OCI-LY1 (cell line): Measurements from ENCODE around the gene HTR4.

Experiments
- H2AFZ ChIP-seq: fragments of 200-600 bp; sonication (generic), shearing (Covaris generic); 2 replicates; pipeline ENCODE4 v1.6.0; 2014; ENCODE audit warnings: antibody characterized with exemption, mild to moderate bottlenecking, low read length
- H3F3A ChIP-seq: fragments of 200-600 bp; sonication (generic), shearing (Covaris generic); 2 replicates; pipeline ENCODE4 v1.6.0; 2014; ENCODE audit warnings: mild to moderate bottlenecking, antibody characterized with exemption, low read length, moderate library complexity; ENCODE audit not compliant: insufficient read depth
- H3K27ac ChIP-seq: fragments of 200-600 bp; sonication (generic); 2 replicates; pipeline ENCODE4 v1.5.1; 2014; ENCODE audit warnings: low read length, mixed run types, mild to moderate bottlenecking, low read depth; ENCODE audit not compliant: poor library complexity, severe bottlenecking
- H3K27me3 ChIP-seq: fragments of 200-600 bp; sonication (generic); 2 replicates; pipeline ENCODE4 v1.6.0; 2014; ENCODE audit warnings: antibody characterized with exemption, mild to moderate bottlenecking, low read length, moderate library complexity; ENCODE audit not compliant: insufficient read depth
- H3K36me3 ChIP-seq: fragments of 200-600 bp; sonication (generic); 2 replicates; pipeline ENCODE4 v1.6.1; 2014; ENCODE audit warnings: mild to moderate bottlenecking, antibody characterized with exemption, low read length, moderate library complexity, mixed read lengths; ENCODE audit not compliant: insufficient read depth
- H3K4me1 ChIP-seq: fragments of 200-600 bp; sonication (generic); 2 replicates; pipeline ENCODE4 v1.5.1; 2014; ENCODE audit warnings: mild to moderate bottlenecking, low read length, moderate library complexity; ENCODE audit not compliant: insufficient read depth, severe bottlenecking
- H3K4me2 ChIP-seq: fragments of 200-600 bp; sonication (generic), shearing (Covaris generic); 2 replicates; pipeline ENCODE4 v1.6.1; 2014; ENCODE audit warnings: low read length
- H3K4me3 ChIP-seq: fragments of 200-600 bp; sonication (generic); 2 replicates; pipeline ENCODE4 v1.5.1; 2014; ENCODE audit warnings: low read length, low read depth, mild to moderate bottlenecking, mixed read lengths; ENCODE audit not compliant: poor library complexity, severe bottlenecking
- H3K79me2 ChIP-seq: fragments of 200-600 bp; shearing (Covaris generic); 2 replicates; pipeline ENCODE4 v1.6.1; 2016; ENCODE audit warnings: mixed run types, low read length, mixed read lengths; ENCODE audit not compliant: insufficient read depth
- H3K9ac ChIP-seq: fragments of 200-600 bp; sonication (generic), shearing (Covaris generic); 2 replicates; pipeline ENCODE4 v1.6.1; 2014; ENCODE audit warnings: mild to moderate bottlenecking, low read length, mixed read lengths
- H3K9me2 ChIP-seq: fragments of 200-600 bp; sonication (generic), shearing (Covaris generic); 2 replicates; pipeline ENCODE4 v1.6.1; 2014; ENCODE audit warnings: low read depth, mild to moderate bottlenecking, low read length, mixed read lengths
- H3K9me3 ChIP-seq: fragments of 200-600 bp; shearing (Covaris generic); 2 replicates; pipeline ENCODE4 v1.6.1; 2014; ENCODE audit warnings: low read length, mixed read lengths
- H4K20me1 ChIP-seq: fragments of 200-600 bp; sonication (generic), shearing (Covaris generic); 2 replicates; pipeline ENCODE4 v1.6.0; 2016; ENCODE audit warnings: mild to moderate bottlenecking, low read length; ENCODE audit not compliant: insufficient read depth
- CTCF ChIP-seq: fragments of 200-600 bp; sonication (generic), shearing (Covaris generic); IDR thresholded peaks from 2 replicates; pipeline ENCODE4 v1.5.1; 2017; ENCODE audit warnings: mild to moderate bottlenecking, antibody characterized with exemption, low read length, moderate library complexity, mixed read lengths
- EZH2 ChIP-seq: fragments of 200-600 bp; sonication (generic), shearing (Covaris generic); IDR thresholded peaks from 2 replicates; pipeline ENCODE4 v1.8.0; 2017; ENCODE audit warnings: borderline replicate concordance, mixed run types, mild to moderate bottlenecking, antibody characterized with exemption, low read length, moderate library complexity, mixed read lengths

The HTR4 gene

GRCh38 chr5:148641735-148642134, 12.6 kb downstream of the HTR4 start:
- Histone ChIP-seq H3K27me3 (no peaks in the 10 kb centered on the region), H3K4me3 (no peak overlapping the region), H3K27ac (no peak overlapping the region), H3K79me2 (no peaks in the 10 kb centered on the region), H2AFZ (no peak overlapping the region), H3K36me3 (no peaks in the 10 kb centered on the region), H3K9me2 (no peaks in the 10 kb centered on the region), H3K4me2 (no peak overlapping the region), H3K9ac (no peak overlapping the region), H3K4me1 (no peaks in the 10 kb centered on the region), H3K9me3 (no peaks in the 10 kb centered on the region), H4K20me1 (no peaks in the 10 kb centered on the region), H3F3A (no peaks in the 10 kb centered on the region)
- TF ChIP-seq EZH2 (no peak), CTCF (no peak)

GRCh38 chr5:148640471-148640870, 13.9 kb downstream of the HTR4 start:
- no peak overlapping the region for H2AFZ ChIP-seq
- no peaks in the 10 kb centered on the region for H3K79me2 ChIP-seq
- no peak overlapping the region for H3K4me3 ChIP-seq
- no peak overlapping the region for H3K4me2 ChIP-seq
- no peak overlapping the region for H3K9ac ChIP-seq
- H3K9me3 ChIP-seq, result no peaks in the 10 kb centered on the region
- no peaks in the 10 kb centered on the region for H3F3A ChIP-seq
- TF ChIP-seq CTCF, result no peak
- TF ChIP-seq EZH2, result no peak
- H3K27ac ChIP-seq, result no peak overlapping the region
- H3K4me1 ChIP-seq, result no peaks in the 10 kb centered on the region
- no peaks in the 10 kb centered on the region for H3K36me3 ChIP-seq
- no peaks in the 10 kb centered on the region for H4K20me1 ChIP-seq
- H3K27me3 ChIP-seq, result no peaks in the 10 kb centered on the region
- no peaks in the 10 kb centered on the region for H3K9me2 ChIP-seq

- Histone ChIP-seq H3K79me2 (no peaks in the 10 kb centered on the region), H3K9me2 (no peaks in the 10 kb centered on the region), H3K9ac (no peak overlapping the region), H3F3A (no peaks in the 10 kb centered on the region), H4K20me1 (no peaks in the 10 kb centered on the region), H3K27ac (no peak overlapping the region), H3K4me1 (no peaks in the 10 kb centered on the region), H3K4me2 (no peak overlapping the region), H3K27me3 (no peaks in the 10 kb centered on the region), H3K9me3 (no peaks in the 10 kb centered on the region), H3K36me3 (no peaks in the 10 kb centered on the region), H3K4me3 (no peak overlapping the region), H2AFZ (no peak overlapping the region)
- no peak for TF ChIP-seq CTCF
- no peak for TF ChIP-seq EZH2
Observed at GRCh38 chr5:148639081-148639480, 15.2 kb downstream of the HTR4 start.
